T47D (cell line): Measurements from ENCODE around the gene SRPX.

Experiments used
- DNase-seq, 2 experiments: peaks; one replicate each; pipeline versions ENCODE4 v3.0.0 to v3.0.0-alpha.2; 2011 to 2012; ENCODE audit warnings: low read depth in 1 of 2, low spot score in 1 of 2
- JUND ChIP-seq: IDR thresholded peaks from 2 replicates; pipeline ENCODE4 v1.6.1; 2012; ENCODE audit warnings: low read depth
- in situ Hi-C: cut with HindIII; loops from 2 replicates; pipeline ENCODE4 v1.10.0; 2016; ENCODE audit warnings: low sequenced_read_pairs, low pct_unique_long_range_greater_than_20kb

The SRPX gene

GRCh38 chrX:38189431-38190250 is 31.0 kb downstream of the SRPX start:
- DNase-seq: no peak
- in situ Hi-C loops: no loop called here
- no peak for TF ChIP-seq JUND

- no peak for TF ChIP-seq JUND
These were observed 37.1 kb downstream of the SRPX start for GRCh38 chrX:38183596-38183995.

GRCh38 chrX:38181357-38181756 is 39.3 kb downstream of the SRPX start:
- TF ChIP-seq JUND: no peak
- in situ Hi-C loops: no loop called here
- no peak for DNase-seq

More at GRCh38 chrX:38183596-38183995, 37.1 kb downstream of the SRPX start:
- DNase-seq: no peak
- in situ Hi-C loops: no loop called here

DNA sequence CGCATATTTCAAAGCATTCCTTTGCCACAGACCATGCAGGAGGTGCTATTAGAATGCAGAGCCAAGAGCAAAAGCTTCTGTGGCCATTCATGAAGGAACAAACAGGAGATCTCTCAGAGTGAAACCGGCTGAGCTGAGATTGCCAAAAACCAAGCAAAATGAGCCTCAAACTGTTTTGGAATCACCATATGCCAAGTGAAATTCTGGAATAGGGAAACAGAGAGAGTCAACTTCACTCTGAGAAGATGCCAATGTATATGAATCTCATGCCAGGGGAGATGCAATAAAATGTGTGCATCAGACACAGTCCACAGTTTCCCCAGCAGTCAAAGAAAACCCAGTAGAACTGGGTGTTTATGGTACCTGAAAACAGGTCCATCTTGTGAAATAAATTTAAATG is 42.3 kb downstream of the SRPX start:
- no peak for TF ChIP-seq JUND
- DNase-seq: no peak
- in situ Hi-C loops: no loop called here

DNA sequence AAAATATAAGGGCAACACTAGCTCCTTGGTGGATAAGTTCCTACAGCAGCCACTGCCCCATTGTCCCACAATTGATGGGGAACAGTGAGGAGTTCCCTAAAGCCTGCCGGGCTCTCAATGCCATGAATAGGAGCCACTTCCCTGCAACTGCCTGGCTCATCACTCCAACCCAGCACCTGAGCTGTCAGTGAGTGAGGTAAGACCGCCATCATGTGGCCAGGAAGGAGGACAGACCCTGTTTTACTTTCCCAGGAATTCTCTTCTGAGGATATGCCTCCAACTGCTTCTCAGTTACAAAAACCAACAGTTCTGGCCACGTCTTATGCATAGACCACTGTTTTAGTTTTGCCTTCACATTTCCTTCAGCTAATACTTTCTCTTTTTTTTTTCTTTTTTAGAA is 45.5 kb downstream of the SRPX start:
- in situ Hi-C loops: no loop called here

DNA sequence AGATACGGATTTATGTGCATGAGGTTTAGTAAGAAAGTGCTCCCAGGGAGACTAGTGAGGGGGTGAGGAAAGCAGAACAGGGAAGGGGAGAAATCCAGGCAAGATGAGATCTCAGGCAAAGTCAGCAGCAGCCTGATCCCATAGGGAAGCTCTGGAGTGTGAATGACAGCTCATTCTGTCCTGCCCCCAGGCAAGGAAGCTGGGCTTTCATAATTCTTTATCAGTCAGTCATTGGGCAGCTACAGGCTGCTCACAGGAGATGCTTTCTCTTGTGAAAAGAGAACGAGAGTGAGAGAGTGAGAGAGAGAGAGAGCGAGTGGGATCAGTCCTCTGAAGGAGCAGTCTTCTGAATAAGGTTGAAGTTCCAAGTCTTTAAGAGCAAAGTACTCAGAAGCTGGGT is 48.1 kb downstream of the SRPX start:
- no peak for TF ChIP-seq JUND

More for the DNA sequence above, 45.5 kb downstream of the SRPX start:
- no peak for TF ChIP-seq JUND
- DNase-seq: peak; percentile 10 to 73

GRCh38 chrX:38170556-38170955 is 50.1 kb downstream of the SRPX start:
- TF ChIP-seq JUND: no peak
- in situ Hi-C loops: no loop called here
- DNase-seq: no peak

More for the DNA sequence above, 48.1 kb downstream of the SRPX start:
- in situ Hi-C loops: no loop called here
- DNase-seq: no peak

- DNase-seq: peak in 1 of 2 experiments; percentile 33
- in situ Hi-C loops: no loop called here
- no peak for TF ChIP-seq JUND
These were observed 54.1 kb downstream of the SRPX start for GRCh38 chrX:38166478-38167083.

- in situ Hi-C loops: no loop called here
These were observed 55.6 kb downstream of the SRPX start for GRCh38 chrX:38165023-38165422.

GRCh38 chrX:38163193-38163592 is 57.5 kb downstream of the SRPX start:
- no peak for TF ChIP-seq JUND
- no peak for DNase-seq
- in situ Hi-C loops: no loop called here

More at GRCh38 chrX:38165023-38165422, 55.6 kb downstream of the SRPX start:
- no peak for TF ChIP-seq JUND
- DNase-seq: no peak

GRCh38 chrX:38156838-38157237 is 63.8 kb downstream of the SRPX start:
- no peak for TF ChIP-seq JUND
- in situ Hi-C loops: no loop called here

GRCh38 chrX:38154818-38155217 is 65.9 kb downstream of the SRPX start:
- in situ Hi-C loops: no loop called here

More at GRCh38 chrX:38156838-38157237, 63.8 kb downstream of the SRPX start:
- no peak for DNase-seq

DNA sequence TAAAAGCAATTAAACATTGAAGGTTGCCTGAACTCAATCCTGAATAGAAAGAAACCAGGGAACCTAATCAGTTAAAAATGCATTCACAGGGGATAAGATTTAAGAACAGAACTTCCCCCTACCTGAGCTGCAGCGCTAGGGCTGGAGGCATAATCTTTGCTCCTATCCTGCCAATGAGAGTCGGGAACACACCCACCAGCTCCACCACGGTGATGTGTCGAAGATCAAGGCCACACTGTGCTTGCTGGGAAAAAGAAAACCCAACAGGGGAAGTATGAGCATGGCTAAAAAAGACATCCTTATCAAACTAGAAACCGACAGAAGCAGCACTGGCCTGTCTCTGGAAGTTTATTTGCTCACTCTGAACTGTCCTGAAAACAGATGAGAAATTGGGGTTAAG is 66.3 kb downstream of the SRPX start:
- DNase-seq: no peak
- no peak for TF ChIP-seq JUND

More at GRCh38 chrX:38154818-38155217, 65.9 kb downstream of the SRPX start:
- no peak for TF ChIP-seq JUND
- no peak for DNase-seq

More for the DNA sequence above, 66.3 kb downstream of the SRPX start:
- in situ Hi-C loops: no loop called here
